ENCODE data around the gene SS18L1. TPM values are rescaled to one million over a fixed set of nuclear protein-coding genes. Genes with fewer than 3 reads are reported as not detected.

SS18L1 gene
- total and polyA plus RNA-seq, 2 experiments from 2014 or later: 3.2 to 38.7 TPM

DNA sequence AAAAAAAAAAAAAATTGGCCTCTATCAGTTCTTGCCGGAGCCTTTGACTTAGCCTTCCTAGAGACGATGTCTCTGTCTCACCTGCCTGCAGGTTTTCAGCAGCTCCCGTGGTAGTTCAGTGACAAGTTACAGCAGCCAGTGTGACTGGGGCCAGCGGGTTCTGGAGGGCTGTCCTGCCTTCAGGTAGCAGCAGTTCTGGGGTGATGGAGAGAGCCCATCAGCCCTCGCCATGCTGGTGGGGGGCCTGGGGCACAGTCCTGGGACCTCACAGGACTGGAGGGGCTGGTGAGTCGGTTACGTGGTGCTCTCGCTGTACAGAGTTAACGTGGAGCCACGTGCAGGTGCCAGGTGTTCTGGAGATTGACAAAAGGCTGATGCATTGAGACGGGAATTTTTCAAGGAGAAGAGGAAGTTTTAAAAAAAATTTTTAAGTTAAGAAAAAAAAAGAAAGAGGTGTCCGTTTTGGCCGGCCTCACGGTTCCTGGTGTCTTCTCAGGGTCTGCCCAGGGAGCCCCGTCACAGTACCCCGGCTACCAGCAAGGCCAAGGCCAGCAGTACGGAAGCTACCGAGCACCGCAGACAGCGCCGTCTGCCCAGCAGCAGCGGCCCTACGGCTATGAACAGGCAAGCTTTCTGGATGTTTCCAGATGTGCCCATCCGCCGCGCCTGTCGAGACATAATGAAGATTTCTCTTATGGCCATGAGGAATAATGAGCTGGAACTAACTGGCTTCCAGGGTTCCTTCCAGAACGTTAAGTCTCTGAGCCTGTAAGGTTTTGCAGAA is 30.6 kb downstream of the SS18L1 start:
- no peaks in the 10 kb centered on the region for H3K4me1 ChIP-seq (ENCODE audit: low read depth)
- peaks cover 19% of the 10 kb centered on the region for H3K36me3 ChIP-seq
- H3K4me3 ChIP-seq: no peak overlapping the region
- H3K9me3 ChIP-seq (ENCODE audit: low read depth): no peaks in the 10 kb centered on the region
- TF ChIP-seq, protein P1, sequence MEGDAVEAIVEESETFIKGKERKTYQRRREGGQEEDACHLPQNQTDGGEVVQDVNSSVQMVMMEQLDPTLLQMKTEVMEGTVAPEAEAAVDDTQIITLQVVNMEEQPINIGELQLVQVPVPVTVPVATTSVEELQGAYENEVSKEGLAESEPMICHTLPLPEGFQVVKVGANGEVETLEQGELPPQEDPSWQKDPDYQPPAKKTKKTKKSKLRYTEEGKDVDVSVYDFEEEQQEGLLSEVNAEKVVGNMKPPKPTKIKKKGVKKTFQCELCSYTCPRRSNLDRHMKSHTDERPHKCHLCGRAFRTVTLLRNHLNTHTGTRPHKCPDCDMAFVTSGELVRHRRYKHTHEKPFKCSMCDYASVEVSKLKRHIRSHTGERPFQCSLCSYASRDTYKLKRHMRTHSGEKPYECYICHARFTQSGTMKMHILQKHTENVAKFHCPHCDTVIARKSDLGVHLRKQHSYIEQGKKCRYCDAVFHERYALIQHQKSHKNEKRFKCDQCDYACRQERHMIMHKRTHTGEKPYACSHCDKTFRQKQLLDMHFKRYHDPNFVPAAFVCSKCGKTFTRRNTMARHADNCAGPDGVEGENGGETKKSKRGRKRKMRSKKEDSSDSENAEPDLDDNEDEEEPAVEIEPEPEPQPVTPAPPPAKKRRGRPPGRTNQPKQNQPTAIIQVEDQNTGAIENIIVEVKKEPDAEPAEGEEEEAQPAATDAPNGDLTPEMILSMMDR (IDR thresholded peaks at IDR 0.05; ENCODE audit: low read depth, low read length): no peak
- H3K27me3 ChIP-seq: no peaks in the 10 kb centered on the region
- DNase-seq (ENCODE audit: low read depth in 1 of 2, low spot score in 1 of 2): no peak
- H3K27ac ChIP-seq: no peak overlapping the region

GRCh38 chr20:62174870-62175624 is 31.5 kb downstream of the SS18L1 start:
- H3K4me3 ChIP-seq: no peak overlapping the region
- H3K9me3 ChIP-seq (ENCODE audit: low read depth): no peaks in the 10 kb centered on the region
- TF ChIP-seq, protein P1 (IDR thresholded peaks at IDR 0.05; ENCODE audit: low read depth, low read length): no peak
- H3K4me1 ChIP-seq (ENCODE audit: low read depth): no peaks in the 10 kb centered on the region
- H3K27me3 ChIP-seq: no peaks in the 10 kb centered on the region
- no peak for DNase-seq (ENCODE audit: low read depth in 1 of 2, low spot score in 1 of 2)
- peaks cover 19% of the 10 kb centered on the region for H3K36me3 ChIP-seq
- H3K27ac ChIP-seq: no peak overlapping the region

DNA sequence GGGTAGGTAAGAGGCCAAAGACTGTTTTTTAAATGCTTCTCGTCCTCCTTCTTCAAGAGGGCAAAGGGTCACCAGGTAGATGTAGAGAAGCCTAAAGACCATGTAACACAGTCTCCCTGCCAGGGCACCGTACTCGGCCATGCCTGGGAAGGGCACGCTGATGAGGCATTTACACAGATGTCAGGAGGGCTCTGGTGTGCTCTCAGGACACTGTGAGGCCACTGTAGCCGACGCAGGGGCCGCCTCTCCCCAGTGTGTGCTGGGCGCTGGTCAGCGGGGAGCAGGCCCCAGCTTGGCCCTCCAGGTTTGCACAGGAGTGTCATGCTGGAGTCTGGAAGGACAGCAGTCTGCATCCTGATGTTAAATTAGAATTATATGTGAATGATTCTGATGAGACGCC is 32.1 kb downstream of the SS18L1 start:
- Histone ChIP-seq H3K4me3 (no peak overlapping the region), H3K4me1 (ENCODE audit: low read depth) (no peaks in the 10 kb centered on the region), H3K36me3 (peaks cover 19% of the 10 kb centered on the region), H3K9me3 (ENCODE audit: low read depth) (no peaks in the 10 kb centered on the region), H3K27ac (no peak overlapping the region), H3K27me3 (no peaks in the 10 kb centered on the region)
- TF ChIP-seq, protein P1 (IDR thresholded peaks at IDR 0.05; ENCODE audit: low read depth, low read length): no peak
- DNase-seq (ENCODE audit: low read depth in 1 of 2, low spot score in 1 of 2): no peak

- no peak for DNase-seq (ENCODE audit: low read depth in 1 of 2, low spot score in 1 of 2)
- TF ChIP-seq, protein P1 (IDR thresholded peaks at IDR 0.05; ENCODE audit: low read depth, low read length): no peak
Observed at GRCh38 chr20:62176866-62177265, 33.3 kb downstream of the SS18L1 start.

DNA sequence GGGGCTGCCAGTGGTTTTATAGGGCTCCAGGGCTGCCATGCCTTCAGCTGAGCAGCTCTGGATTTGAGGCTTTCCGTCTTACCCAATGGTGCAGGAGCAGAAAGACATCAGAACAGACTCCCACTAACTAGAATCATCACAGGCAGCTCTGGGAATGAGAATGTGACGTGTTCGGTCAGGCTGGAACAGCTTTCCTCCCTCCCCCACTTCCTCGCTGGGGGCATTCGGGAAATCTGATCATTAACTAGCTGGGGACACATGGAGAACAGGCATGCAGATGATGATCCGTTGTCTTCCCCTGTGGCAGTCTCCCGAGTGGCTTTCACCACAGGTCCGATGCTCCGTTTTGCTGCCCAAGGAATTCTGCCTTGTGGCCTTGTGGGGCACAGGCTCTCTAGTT is 33.7 kb downstream of the SS18L1 start:
- Histone ChIP-seq H3K27me3 (no peaks in the 10 kb centered on the region), H3K4me1 (ENCODE audit: low read depth) (peaks cover 7% of the 10 kb centered on the region), H3K27ac (no peak overlapping the region), H3K36me3 (peaks cover 26% of the 10 kb centered on the region), H3K9me3 (ENCODE audit: low read depth) (no peaks in the 10 kb centered on the region), H3K4me3 (no peak overlapping the region)
- DNase-seq (ENCODE audit: low read depth in 1 of 2, low spot score in 1 of 2): no peak
- TF ChIP-seq, protein P1 (IDR thresholded peaks at IDR 0.05; ENCODE audit: low read depth, low read length): no peak

More at GRCh38 chr20:62176866-62177265, 33.3 kb downstream of the SS18L1 start:
- peaks cover 3% of the 10 kb centered on the region for H3K4me1 ChIP-seq (ENCODE audit: low read depth)
- peaks cover 26% of the 10 kb centered on the region for H3K36me3 ChIP-seq
- H3K9me3 ChIP-seq (ENCODE audit: low read depth): no peaks in the 10 kb centered on the region
- H3K4me3 ChIP-seq: no peak overlapping the region
- no peaks in the 10 kb centered on the region for H3K27me3 ChIP-seq
- H3K27ac ChIP-seq: no peak overlapping the region
